ENCODE results near the gene ANKRD28. TPM values are rescaled to one million over a fixed set of nuclear protein-coding genes. Genes with fewer than 3 reads are reported as not detected.

Gene ANKRD28
- total and polyA plus RNA-seq, 9 of the 15 experiments (the other 6 are each of a cell fraction or from before 2014, with no cell fraction given) = 11.7 to 66.0 (median 36.7) TPM

- TF ChIP-seq AFF1 (IDR thresholded peaks at IDR 0.05; ENCODE audit: low read depth in 1 of 2, partially characterized antibody in 2 of 2) (no peak), FOXP1 (CRISPR knock-in tag; IDR thresholded peaks at IDR 0.05) (no peak), TFE3 (CRISPR knock-in tag; IDR thresholded peaks at IDR 0.05) (no peak)
Observed at GRCh38 chr3:15731024-15731423, 66.8 kb downstream of the ANKRD28 start (continued).

GRCh38 chr3:15728766-15729165, 69.0 kb downstream of the ANKRD28 start:
- no peaks in the 10 kb centered on the region for H4K20me1 ChIP-seq (replicated peaks; ENCODE audit: control insufficient read depth, insufficient read depth, low read length)
- H3K27ac ChIP-seq (ENCODE audit: extremely low read depth, low read depth, low read length) = no peak overlapping the region
- H3K9me1 ChIP-seq (ENCODE audit: control insufficient read depth, insufficient read depth, low read length) = no peaks in the 10 kb centered on the region
- FAIRE-seq (no peak), DNase-seq (ENCODE audit: extremely low read depth in 1 of 4, low spot score in 3 of 4) (no peak), ATAC-seq (no peak)
- H3K4me3 ChIP-seq = no peak overlapping the region
- no peak overlapping the region for H3K4me2 ChIP-seq (ENCODE audit: insufficient read depth, low read length)
- in situ Hi-C loops (cut with MboI) (no loop called here), intact Hi-C loops (cut with micrococcal nuclease) (no loop called here)
- no peak overlapping the region for H2AFZ ChIP-seq (ENCODE audit: low read depth, low read length)
- H3K36me3 ChIP-seq (ENCODE audit: control insufficient read depth, insufficient read depth, low read length) = peaks cover 40% of the 10 kb centered on the region; the same call in 2 of the 3 replicates
- no peaks in the 10 kb centered on the region for H3K9me3 ChIP-seq (replicated peaks; ENCODE audit: control insufficient read depth, insufficient read depth, low read depth, low read length)
- no peaks in the 10 kb centered on the region for H3K4me1 ChIP-seq (replicated peaks in 1 of 2; ENCODE audit: control insufficient read depth in 2 of 2, insufficient read depth in 2 of 2, low read length in 2 of 2)
- H3K79me2 ChIP-seq (ENCODE audit: control insufficient read depth, insufficient read depth, low read length) = no peaks in the 10 kb centered on the region
- no peak overlapping the region for H3K9ac ChIP-seq (ENCODE audit: insufficient read depth in 1 of 2, low read depth in 2 of 2, low read length in 2 of 2)
- CTCF ChIA-PET (ENCODE audit: low intra/inter-chr PET ratio) = no interaction called here
- no TSS peak for BruUV-seq (replicated peaks)
- POLR2A ChIA-PET = interaction anchor here (0.7 kb wide), 1 partner anchor 69 kb away, joined by 3 read pairs; the partner anchor contains the start of gene ANKRD28
- H3K27me3 ChIP-seq (ENCODE audit: control insufficient read depth in 2 of 2, insufficient read depth in 2 of 2, low read length in 2 of 2) = no peaks in the 10 kb centered on the region
- TF ChIP-seq TEAD4 (IDR thresholded peaks at IDR 0.05; ENCODE audit: low read length) (no peak), TEAD4 (CRISPR knock-in tag; IDR thresholded peaks at IDR 0.05; ENCODE audit: borderline replicate concordance) (no peak)

Data from K562 (cell line).